ENCODE measurements around the gene PAOX.

The PAOX gene

DNA sequence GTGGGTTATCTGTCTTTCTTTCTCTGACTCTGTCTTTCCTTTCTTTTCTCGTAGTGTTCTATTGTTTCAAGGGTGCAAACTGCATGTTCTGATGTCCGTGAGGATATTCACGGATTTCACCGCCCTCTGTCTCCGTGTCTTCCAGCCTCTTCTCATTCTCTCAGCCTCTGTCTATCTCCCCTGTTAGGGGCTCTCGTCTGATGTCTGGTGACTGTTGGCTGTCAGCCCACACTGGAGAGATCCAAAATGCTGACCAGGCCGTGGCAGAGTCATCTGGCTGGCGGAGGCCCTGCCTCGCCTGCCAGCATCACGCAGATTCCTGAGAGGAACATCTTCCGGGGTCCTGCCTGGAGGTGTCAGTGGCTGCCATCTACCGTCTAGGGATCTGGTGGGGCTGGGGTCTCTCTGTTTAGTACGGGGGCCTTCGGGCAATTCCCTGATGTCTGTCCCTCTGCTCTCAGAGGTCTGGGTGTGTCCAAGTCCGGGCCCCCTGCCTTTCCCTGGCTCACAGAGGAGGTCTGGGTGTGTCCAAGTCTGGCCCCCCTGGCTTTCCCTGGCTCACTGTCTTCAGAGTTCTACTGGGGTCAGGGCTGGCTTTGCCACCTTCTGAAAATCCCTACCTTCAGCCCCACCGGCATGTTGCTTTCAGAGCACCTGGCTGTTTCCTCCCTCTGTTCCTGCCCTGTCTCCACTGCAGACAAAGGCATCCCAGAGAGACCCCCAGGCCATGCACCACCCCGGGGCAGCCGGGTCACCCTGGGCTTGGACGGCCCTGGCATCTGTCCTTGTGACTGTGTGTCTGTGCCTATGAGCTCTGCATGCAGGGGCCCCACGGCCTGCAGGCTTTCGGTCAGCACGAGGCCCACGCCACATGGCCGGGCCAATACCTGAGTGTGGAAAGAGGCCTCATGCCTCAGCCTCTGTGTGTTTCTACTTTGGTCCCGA is 60.7 kb downstream of the PAOX start:
- no peak for DNase-seq (ENCODE audit: low read depth in 3 of 3)

- no peak for DNase-seq (ENCODE audit: low read depth in 3 of 3)
These were observed 61.7 kb downstream of the PAOX start for GRCh38 chr10:133440633-133441285.

Measured in stimulated activated CD4-positive, alpha-beta T cell treated with anti-CD3 and anti-CD28 coated beads, TNF-alpha, amount 100 ng/mL, for 4 hours (primary cell).